ENCODE data around the gene IL10RA. TPM values are rescaled to one million over a fixed set of nuclear protein-coding genes. Genes with fewer than 3 reads are reported as not detected.

Gene IL10RA
- polyA plus RNA-seq, 3 donors = 152 to 413 (median 226) TPM

DNA sequence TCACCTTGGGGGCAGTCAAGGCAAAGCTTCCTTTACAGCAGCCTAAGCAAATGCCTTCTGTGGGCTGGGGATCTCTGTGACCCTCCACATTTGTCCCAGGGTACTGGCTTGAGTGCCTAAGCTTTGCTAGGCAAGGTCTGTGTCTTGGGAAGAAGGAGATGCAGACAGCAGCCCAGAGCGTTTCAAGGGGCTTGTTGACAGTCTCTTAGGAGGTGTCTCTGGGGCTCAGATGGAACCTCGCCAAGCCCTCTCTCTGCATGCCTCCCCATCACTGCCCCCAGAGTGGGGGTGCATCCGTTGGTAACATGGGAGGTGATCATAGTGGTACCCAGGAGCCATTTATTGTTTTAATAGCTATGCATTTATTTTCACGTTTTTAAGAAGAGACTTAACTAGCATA is 61.6 kb downstream of the IL10RA start:
- H3K4me3 Mint-ChIP-seq = no peak overlapping the region
- TF ChIP-seq, protein P1, sequence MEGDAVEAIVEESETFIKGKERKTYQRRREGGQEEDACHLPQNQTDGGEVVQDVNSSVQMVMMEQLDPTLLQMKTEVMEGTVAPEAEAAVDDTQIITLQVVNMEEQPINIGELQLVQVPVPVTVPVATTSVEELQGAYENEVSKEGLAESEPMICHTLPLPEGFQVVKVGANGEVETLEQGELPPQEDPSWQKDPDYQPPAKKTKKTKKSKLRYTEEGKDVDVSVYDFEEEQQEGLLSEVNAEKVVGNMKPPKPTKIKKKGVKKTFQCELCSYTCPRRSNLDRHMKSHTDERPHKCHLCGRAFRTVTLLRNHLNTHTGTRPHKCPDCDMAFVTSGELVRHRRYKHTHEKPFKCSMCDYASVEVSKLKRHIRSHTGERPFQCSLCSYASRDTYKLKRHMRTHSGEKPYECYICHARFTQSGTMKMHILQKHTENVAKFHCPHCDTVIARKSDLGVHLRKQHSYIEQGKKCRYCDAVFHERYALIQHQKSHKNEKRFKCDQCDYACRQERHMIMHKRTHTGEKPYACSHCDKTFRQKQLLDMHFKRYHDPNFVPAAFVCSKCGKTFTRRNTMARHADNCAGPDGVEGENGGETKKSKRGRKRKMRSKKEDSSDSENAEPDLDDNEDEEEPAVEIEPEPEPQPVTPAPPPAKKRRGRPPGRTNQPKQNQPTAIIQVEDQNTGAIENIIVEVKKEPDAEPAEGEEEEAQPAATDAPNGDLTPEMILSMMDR (IDR thresholded peaks at IDR 0.05) = no peak
- H3K4me1 Mint-ChIP-seq = peaks cover 24% of the 10 kb centered on the region
- no peaks in the 10 kb centered on the region for H4K20me1 ChIP-seq (ENCODE audit: insufficient read depth, low read length)
- H3K9me3 ChIP-seq (replicated peaks in 1 of 2; ENCODE audit: control insufficient read depth in 1 of 2, insufficient read depth in 1 of 2, low read length in 2 of 2) = no peaks in the 10 kb centered on the region
- H3K27ac ChIP-seq (ENCODE audit: low read depth in 1 of 2, low read length in 2 of 2) = no peak overlapping the region
- H3K36me3 Mint-ChIP-seq = no peaks in the 10 kb centered on the region
- no peak overlapping the region for H3K27ac Mint-ChIP-seq
- H3K4me2 ChIP-seq (replicated peaks; ENCODE audit: extremely low read depth, low read length, poor library complexity, severe bottlenecking) = no peak overlapping the region
- peaks cover 0 to 6% (median 6%) of the 10 kb centered on the region in 3 donors for H3K27me3 Mint-ChIP-seq (ENCODE audit: low read depth in 3 of 3)
- H3K36me3 ChIP-seq (replicated peaks in 1 of 2; ENCODE audit: control insufficient read depth in 1 of 2, insufficient read depth in 2 of 2, low read length in 2 of 2) = no peaks in the 10 kb centered on the region
- no peak overlapping the region for H3K9ac ChIP-seq (ENCODE audit: insufficient read depth, low read length, poor library complexity, severe bottlenecking)
- no peaks in the 10 kb centered on the region for H3K79me2 ChIP-seq (ENCODE audit: insufficient read depth, low read length)
- H2AFZ ChIP-seq (ENCODE audit: insufficient read depth, low read depth, low read length, poor library complexity, severe bottlenecking) = no peak overlapping the region
- peaks cover 0 to 2% (median 0%) of the 10 kb centered on the region in 7 donors for H3K9me3 Mint-ChIP-seq
- H3K4me1 ChIP-seq (ENCODE audit: control insufficient read depth in 1 of 2, insufficient read depth in 2 of 2, low read length in 2 of 2) = peaks cover 8% of the 10 kb centered on the region in 2 donors
- no peak overlapping the region for H3K4me3 ChIP-seq (replicated peaks in 1 of 3; ENCODE audit: low read depth in 2 of 3, low read length in 3 of 3)
- WGBS (ENCODE audit: insufficient coverage) = 67% methylated on average over 1 of the region's 4 CpGs
- intact Hi-C loops (cut with micrococcal nuclease) = no loop called here
- no peaks in the 10 kb centered on the region for H3K27me3 ChIP-seq (ENCODE audit: control insufficient read depth in 2 of 2, insufficient read depth in 2 of 2, low read length in 2 of 2)
- no peak for DNase-seq

DNA sequence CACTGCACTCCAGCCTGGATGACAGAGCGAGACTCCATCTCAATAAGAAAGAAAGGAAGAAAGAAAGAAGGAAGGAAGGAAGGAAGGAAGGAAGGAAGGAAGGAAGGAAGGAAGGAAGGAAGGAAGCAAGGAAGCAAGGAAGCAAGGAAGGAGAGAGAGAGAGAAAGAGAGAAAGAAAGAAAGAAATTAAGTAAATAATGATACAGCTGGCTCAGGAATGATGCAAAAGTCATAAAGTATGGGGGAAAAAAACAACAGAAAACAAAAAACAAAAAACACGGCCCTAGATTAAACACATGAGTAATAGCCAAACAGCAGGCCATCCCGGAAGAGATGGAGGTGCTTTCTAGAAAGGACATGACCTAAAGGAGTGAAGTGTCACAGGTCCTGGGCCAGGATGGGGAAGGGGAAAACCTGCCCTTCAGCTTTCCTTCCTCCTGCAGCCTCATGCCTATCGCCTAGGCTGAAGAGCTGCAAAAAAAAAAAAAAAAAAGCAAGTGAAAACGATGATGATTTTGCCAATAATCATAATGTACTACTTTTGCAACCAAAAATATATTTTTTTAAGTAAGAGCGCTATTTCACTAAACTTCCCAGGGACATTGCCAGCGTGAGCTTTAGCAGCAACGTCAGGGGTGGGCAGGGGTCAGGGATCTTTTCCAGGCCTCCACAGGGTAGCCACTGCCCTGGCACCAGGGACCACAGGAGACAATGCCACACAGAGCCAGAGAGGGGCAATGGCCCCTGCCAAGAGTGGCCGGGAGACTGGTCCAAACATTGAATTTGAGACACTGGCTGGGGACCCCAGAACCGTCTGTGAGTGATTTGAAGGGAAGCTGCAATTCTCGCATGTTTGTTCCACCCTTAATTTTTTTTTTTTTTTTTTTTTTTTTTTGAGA is 62.5 kb downstream of the IL10RA start:
- 88% methylated on average over 4 of the region's 11 CpGs for WGBS (ENCODE audit: insufficient coverage)
- H3K36me3 ChIP-seq (replicated peaks in 1 of 2; ENCODE audit: control insufficient read depth in 1 of 2, insufficient read depth in 2 of 2, low read length in 2 of 2) = no peaks in the 10 kb centered on the region
- H3K36me3 Mint-ChIP-seq = no peaks in the 10 kb centered on the region
- peak in 1 of 3 donors; percentile 28 for DNase-seq
- H3K4me3 ChIP-seq (replicated peaks in 1 of 3; ENCODE audit: low read depth in 2 of 3, low read length in 3 of 3) = no peak overlapping the region
- peaks cover 0 to 6% (median 4%) of the 10 kb centered on the region in 3 donors for H3K27me3 Mint-ChIP-seq (ENCODE audit: low read depth in 3 of 3)
- intact Hi-C loops (cut with micrococcal nuclease) = no loop called here
- no peak overlapping the region for H3K9ac ChIP-seq (ENCODE audit: insufficient read depth, low read length, poor library complexity, severe bottlenecking)
- peak overlapping the region in 2 of 7 donors; percentile 68 to 80 for H3K27ac Mint-ChIP-seq
- no peaks in the 10 kb centered on the region for H3K9me3 ChIP-seq (replicated peaks in 1 of 2; ENCODE audit: control insufficient read depth in 1 of 2, insufficient read depth in 1 of 2, low read length in 2 of 2)
- peaks cover 0 to 2% (median 0%) of the 10 kb centered on the region in 7 donors for H3K9me3 Mint-ChIP-seq
- H3K27me3 ChIP-seq (ENCODE audit: control insufficient read depth in 2 of 2, insufficient read depth in 2 of 2, low read length in 2 of 2) = no peaks in the 10 kb centered on the region
- H3K27ac ChIP-seq (ENCODE audit: low read depth in 1 of 2, low read length in 2 of 2) = no peak overlapping the region
- H3K4me3 Mint-ChIP-seq = no peak overlapping the region
- H3K4me2 ChIP-seq (replicated peaks; ENCODE audit: extremely low read depth, low read length, poor library complexity, severe bottlenecking) = no peak overlapping the region
- H2AFZ ChIP-seq (ENCODE audit: insufficient read depth, low read depth, low read length, poor library complexity, severe bottlenecking) = no peak overlapping the region
- no peaks in the 10 kb centered on the region for H4K20me1 ChIP-seq (ENCODE audit: insufficient read depth, low read length)
- H3K4me1 Mint-ChIP-seq = peaks cover 27% of the 10 kb centered on the region
- H3K4me1 ChIP-seq (ENCODE audit: control insufficient read depth in 1 of 2, insufficient read depth in 2 of 2, low read length in 2 of 2) = peaks cover 13 to 15% of the 10 kb centered on the region in 2 donors
- TF ChIP-seq, protein P1 (IDR thresholded peaks at IDR 0.05) = no peak
- no peaks in the 10 kb centered on the region for H3K79me2 ChIP-seq (ENCODE audit: insufficient read depth, low read length)
